ENCODE results near the gene PIP5K1B. TPM values are rescaled to one million over a fixed set of nuclear protein-coding genes. Genes with fewer than 3 reads are reported as not detected.

PIP5K1B gene
- total and polyA plus RNA-seq, 2 experiments from 2014 or later = 1.3 to 2.8 TPM

DNA sequence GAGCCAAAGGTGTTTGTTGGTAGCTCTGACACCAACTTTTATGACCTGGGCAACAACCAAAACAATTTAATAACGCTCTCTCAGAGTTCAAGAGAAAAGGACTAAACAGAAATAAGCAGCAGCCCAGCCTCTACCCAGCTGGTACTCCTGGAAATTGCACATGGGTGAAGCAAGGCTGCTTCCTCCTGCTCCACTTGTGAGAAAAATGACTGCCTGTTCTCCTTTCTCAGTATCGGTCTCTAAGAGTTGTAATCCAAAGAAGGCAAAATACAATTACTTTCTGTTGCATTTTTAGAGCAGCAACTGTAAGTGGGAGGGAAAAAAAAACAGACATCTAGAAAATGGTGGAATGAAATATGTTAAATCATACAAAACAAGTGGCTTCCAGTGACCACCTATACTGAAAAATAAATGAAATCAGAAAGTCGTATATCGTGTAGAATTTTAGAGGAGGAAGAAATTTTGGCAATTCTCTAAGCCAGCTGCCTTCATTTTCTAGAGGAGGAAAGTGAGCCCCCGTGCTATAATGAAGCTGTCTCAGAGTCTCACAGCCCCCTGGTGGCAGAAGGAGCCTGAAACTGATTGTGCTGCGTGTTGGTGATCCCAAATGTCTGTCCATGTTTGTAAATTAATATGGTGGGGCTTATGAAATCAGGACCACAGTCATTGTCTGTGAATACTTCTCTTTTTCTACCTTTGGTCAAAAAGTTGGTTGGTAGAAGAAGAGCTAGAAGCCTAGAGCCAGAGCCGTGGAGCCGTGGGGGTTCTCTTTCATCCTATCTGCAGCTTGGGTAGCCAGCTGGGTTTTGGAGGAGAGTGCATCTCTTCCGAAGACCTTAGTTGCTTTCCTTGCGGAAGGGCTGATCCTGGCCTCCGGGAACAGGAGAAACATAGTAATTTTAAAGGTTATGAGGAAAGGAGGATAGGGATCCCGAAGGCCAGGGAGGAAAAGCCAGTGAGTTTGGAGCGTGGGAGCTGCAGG is 139.9 kb downstream of the PIP5K1B start:
- TF ChIP-seq CTCF (conservative IDR thresholded peaks at IDR 0.05; ENCODE audit: low read depth in 2 of 2) (peak; percentile 74 to 78), NANOG (IDR thresholded peaks at IDR 0.05; ENCODE audit: borderline replicate concordance) (no peak), STAT1 (IDR thresholded peaks at IDR 0.05; ENCODE audit: unreplicated experiment) (no peak)

GRCh38 chr9:68847765-68848164 is 142.7 kb downstream of the PIP5K1B start:
- H3K27ac ChIP-seq (ENCODE audit: low read depth) = no peak overlapping the region
- Mint-ChIP-seq H3K9me3 (no peaks in the 10 kb centered on the region), H3K4me1 (peaks cover 12% of the 10 kb centered on the region), H3K27me3 (ENCODE audit: insufficient read depth, low read depth, poor library complexity) (peaks cover 8% of the 10 kb centered on the region), H3K4me3 (no peak overlapping the region), H3K36me3 (ENCODE audit: low read depth) (no peaks in the 10 kb centered on the region), H3K27ac (no peak overlapping the region)
- no peak overlapping the region for H3K4me3 ChIP-seq
- peaks cover 8% of the 10 kb centered on the region for H3K9me2 ChIP-seq (ENCODE audit: insufficient read depth)
- no peaks in the 10 kb centered on the region for H3K36me3 ChIP-seq (ENCODE audit: insufficient read depth)
- H4K20me1 ChIP-seq (replicated peaks; ENCODE audit: insufficient read depth) = no peaks in the 10 kb centered on the region
- no peaks in the 10 kb centered on the region for H3K27me3 ChIP-seq (ENCODE audit: insufficient read depth)
- H3K4me1 ChIP-seq (ENCODE audit: insufficient read depth) = no peaks in the 10 kb centered on the region
- no peak for ATAC-seq
- no peak overlapping the region for H2AFZ ChIP-seq
- H3K4me2 ChIP-seq = no peak overlapping the region
- no peak for DNase-seq (ENCODE audit: low spot score)
- H3K79me2 ChIP-seq (replicated peaks; ENCODE audit: insufficient read depth) = no peaks in the 10 kb centered on the region
- no peaks in the 10 kb centered on the region for H3F3A ChIP-seq (replicated peaks; ENCODE audit: low read depth)
- TF ChIP-seq ZNF331 (CRISPR knock-in tag; IDR thresholded peaks at IDR 0.05; ENCODE audit: low read depth) (no peak), ETS1 (IDR thresholded peaks at IDR 0.05) (no peak), STAT1 (IDR thresholded peaks at IDR 0.05; ENCODE audit: unreplicated experiment) (no peak), CTCF (conservative IDR thresholded peaks at IDR 0.05; ENCODE audit: low read depth in 2 of 2) (no peak), ZNF462 (CRISPR knock-in tag; IDR thresholded peaks at IDR 0.05) (no peak), JUNB (IDR thresholded peaks at IDR 0.05; ENCODE audit: unreplicated experiment) (no peak), ZNF114 (CRISPR knock-in tag; IDR thresholded peaks at IDR 0.05) (no peak), NANOG (IDR thresholded peaks at IDR 0.05; ENCODE audit: borderline replicate concordance) (no peak)

More for the DNA sequence above, 139.9 kb downstream of the PIP5K1B start:
- Mint-ChIP-seq H3K9me3 (no peaks in the 10 kb centered on the region), H3K36me3 (ENCODE audit: low read depth) (no peaks in the 10 kb centered on the region), H3K4me3 (no peak overlapping the region), H3K27me3 (ENCODE audit: insufficient read depth, low read depth, poor library complexity) (peaks cover 7% of the 10 kb centered on the region), H3K4me1 (peaks cover 12% of the 10 kb centered on the region), H3K27ac (peak overlapping the region; percentile 29)
- no peaks in the 10 kb centered on the region for H3K27me3 ChIP-seq (ENCODE audit: insufficient read depth)
- H2AFZ ChIP-seq = no peak overlapping the region
- H3K9me2 ChIP-seq (ENCODE audit: insufficient read depth) = peaks cover 10% of the 10 kb centered on the region
- no peak overlapping the region for H3K4me2 ChIP-seq
- no peaks in the 10 kb centered on the region for H3F3A ChIP-seq (replicated peaks; ENCODE audit: low read depth)
- no peak overlapping the region for H3K27ac ChIP-seq (ENCODE audit: low read depth)
- ATAC-seq = peak; percentile 94
- H4K20me1 ChIP-seq (replicated peaks; ENCODE audit: insufficient read depth) = no peaks in the 10 kb centered on the region
- no peaks in the 10 kb centered on the region for H3K79me2 ChIP-seq (replicated peaks; ENCODE audit: insufficient read depth)
- peak; percentile 85 for DNase-seq (ENCODE audit: low spot score)
- no peaks in the 10 kb centered on the region for H3K36me3 ChIP-seq (ENCODE audit: insufficient read depth)
- no peaks in the 10 kb centered on the region for H3K4me1 ChIP-seq (ENCODE audit: insufficient read depth)
- H3K4me3 ChIP-seq = no peak overlapping the region

All from GM23338 (cell line).